Neural cell (in vitro differentiated cells): ENCODE measurements around the gene SULT1A1.
"Not testable (repeated sequence)": the region's sequence is repeated elsewhere in the genome, so short reads cannot be mapped to it uniquely, and the experiment has no call there.

Experiments used
- EZH2 ChIP-seq: fragments of 200-600, 300-800 bp; shearing (Covaris generic), sonication (generic); IDR thresholded peaks from 2 replicates; pipeline ENCODE4 v1.6.1; 2014; ENCODE audit warnings: antibody characterized with exemption, low read length, borderline replicate concordance, mild to moderate bottlenecking; ENCODE audit not compliant: insufficient read depth, poor library complexity, severe bottlenecking
- MXI1 ChIP-seq: fragments of 450-650 bp; conservative IDR thresholded peaks from 2 replicates; pipeline ENCODE4 v1.6.1; 2014; ENCODE audit warnings: antibody characterized with exemption, mild to moderate bottlenecking; ENCODE audit not compliant: poor library complexity, severe bottlenecking
- POLR2AphosphoS5 ChIP-seq: IDR thresholded peaks from 2 replicates; pipeline ENCODE4 v1.6.1; 2012
- RAD21 ChIP-seq: fragments of 450-650 bp; conservative IDR thresholded peaks from 2 replicates; pipeline ENCODE4 v1.6.1; 2014; ENCODE audit warnings: antibody characterized with exemption, mild to moderate bottlenecking, moderate library complexity
- SMC3 ChIP-seq: fragments of 450-650 bp; conservative IDR thresholded peaks from 2 replicates; pipeline ENCODE4 v1.6.1; 2014; ENCODE audit warnings: antibody characterized with exemption, mild to moderate bottlenecking, moderate library complexity; ENCODE audit not compliant: poor library complexity
- TAF1 ChIP-seq: IDR thresholded peaks from 2 replicates; pipeline ENCODE4 v1.6.1; 2012; ENCODE audit warnings: low read depth
- TF ChIP-seq, protein P1 (sequence below): fragments of 450-650 bp; IDR thresholded peaks from 2 replicates; pipeline ENCODE4 v1.5.1; 2014; ENCODE audit warnings: antibody characterized with exemption, mild to moderate bottlenecking, moderate library complexity; ENCODE audit not compliant: poor library complexity, severe bottlenecking
- TF ChIP-seq, protein P2 (sequence below): IDR thresholded peaks from 2 replicates; pipeline ENCODE4 v1.6.1; 2012; ENCODE audit warnings: borderline replicate concordance

DNA sequence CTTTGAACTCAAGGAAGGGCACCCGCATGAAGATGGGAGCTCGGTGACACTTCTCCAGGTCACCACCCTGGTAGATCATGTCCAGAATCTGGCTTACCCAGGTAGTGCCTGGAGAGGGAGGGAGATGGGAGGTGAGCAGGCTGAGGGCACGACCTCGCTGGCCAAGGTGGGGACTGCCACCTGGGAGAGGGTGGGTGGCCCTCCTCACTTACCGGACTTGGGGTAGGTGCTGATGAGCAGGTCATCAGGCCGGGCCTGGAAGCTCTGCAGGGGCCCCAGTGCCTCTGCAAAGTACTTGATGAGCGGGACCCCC lies 1.4 kb downstream of the SULT1A1 start:
- TF ChIP-seq, protein P1, sequence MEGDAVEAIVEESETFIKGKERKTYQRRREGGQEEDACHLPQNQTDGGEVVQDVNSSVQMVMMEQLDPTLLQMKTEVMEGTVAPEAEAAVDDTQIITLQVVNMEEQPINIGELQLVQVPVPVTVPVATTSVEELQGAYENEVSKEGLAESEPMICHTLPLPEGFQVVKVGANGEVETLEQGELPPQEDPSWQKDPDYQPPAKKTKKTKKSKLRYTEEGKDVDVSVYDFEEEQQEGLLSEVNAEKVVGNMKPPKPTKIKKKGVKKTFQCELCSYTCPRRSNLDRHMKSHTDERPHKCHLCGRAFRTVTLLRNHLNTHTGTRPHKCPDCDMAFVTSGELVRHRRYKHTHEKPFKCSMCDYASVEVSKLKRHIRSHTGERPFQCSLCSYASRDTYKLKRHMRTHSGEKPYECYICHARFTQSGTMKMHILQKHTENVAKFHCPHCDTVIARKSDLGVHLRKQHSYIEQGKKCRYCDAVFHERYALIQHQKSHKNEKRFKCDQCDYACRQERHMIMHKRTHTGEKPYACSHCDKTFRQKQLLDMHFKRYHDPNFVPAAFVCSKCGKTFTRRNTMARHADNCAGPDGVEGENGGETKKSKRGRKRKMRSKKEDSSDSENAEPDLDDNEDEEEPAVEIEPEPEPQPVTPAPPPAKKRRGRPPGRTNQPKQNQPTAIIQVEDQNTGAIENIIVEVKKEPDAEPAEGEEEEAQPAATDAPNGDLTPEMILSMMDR: not testable (repeated sequence)
- not testable (repeated sequence) for TF ChIP-seq EZH2, MXI1, RAD21, POLR2AphosphoS5, SMC3, TAF1
- TF ChIP-seq, protein P2, sequence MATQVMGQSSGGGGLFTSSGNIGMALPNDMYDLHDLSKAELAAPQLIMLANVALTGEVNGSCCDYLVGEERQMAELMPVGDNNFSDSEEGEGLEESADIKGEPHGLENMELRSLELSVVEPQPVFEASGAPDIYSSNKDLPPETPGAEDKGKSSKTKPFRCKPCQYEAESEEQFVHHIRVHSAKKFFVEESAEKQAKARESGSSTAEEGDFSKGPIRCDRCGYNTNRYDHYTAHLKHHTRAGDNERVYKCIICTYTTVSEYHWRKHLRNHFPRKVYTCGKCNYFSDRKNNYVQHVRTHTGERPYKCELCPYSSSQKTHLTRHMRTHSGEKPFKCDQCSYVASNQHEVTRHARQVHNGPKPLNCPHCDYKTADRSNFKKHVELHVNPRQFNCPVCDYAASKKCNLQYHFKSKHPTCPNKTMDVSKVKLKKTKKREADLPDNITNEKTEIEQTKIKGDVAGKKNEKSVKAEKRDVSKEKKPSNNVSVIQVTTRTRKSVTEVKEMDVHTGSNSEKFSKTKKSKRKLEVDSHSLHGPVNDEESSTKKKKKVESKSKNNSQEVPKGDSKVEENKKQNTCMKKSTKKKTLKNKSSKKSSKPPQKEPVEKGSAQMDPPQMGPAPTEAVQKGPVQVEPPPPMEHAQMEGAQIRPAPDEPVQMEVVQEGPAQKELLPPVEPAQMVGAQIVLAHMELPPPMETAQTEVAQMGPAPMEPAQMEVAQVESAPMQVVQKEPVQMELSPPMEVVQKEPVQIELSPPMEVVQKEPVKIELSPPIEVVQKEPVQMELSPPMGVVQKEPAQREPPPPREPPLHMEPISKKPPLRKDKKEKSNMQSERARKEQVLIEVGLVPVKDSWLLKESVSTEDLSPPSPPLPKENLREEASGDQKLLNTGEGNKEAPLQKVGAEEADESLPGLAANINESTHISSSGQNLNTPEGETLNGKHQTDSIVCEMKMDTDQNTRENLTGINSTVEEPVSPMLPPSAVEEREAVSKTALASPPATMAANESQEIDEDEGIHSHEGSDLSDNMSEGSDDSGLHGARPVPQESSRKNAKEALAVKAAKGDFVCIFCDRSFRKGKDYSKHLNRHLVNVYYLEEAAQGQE: not testable (repeated sequence)
